HPDE6-E6E7 (cell line): ENCODE measurements around the gene TOP2B.

Experiments
- DNase-seq: peaks from one replicate; pipeline ENCODE4 v3.0.0; 2011; ENCODE audit warnings: missing footprints; ENCODE audit errors: extremely low spot score

The TOP2B gene

DNA sequence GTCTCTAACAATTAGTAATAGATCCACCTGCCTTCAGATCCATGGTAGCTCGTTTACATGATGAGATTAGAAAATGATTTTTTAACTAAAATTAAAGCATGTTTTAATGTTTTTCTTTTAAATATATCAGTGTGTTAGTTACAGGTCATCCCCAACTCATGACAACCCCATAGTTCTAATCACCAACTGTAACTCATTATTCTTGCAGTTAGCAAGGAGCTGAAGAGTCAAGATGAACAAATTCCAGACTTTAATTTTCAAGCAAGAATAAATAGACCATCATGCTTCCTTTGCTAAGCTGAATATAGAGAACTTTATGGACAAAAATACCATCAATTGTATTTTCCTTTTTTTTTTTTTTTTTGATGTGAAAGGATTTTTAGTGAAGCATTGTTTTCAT lies 101.1 kb downstream of the TOP2B start:
- DNase-seq: no peak

DNA sequence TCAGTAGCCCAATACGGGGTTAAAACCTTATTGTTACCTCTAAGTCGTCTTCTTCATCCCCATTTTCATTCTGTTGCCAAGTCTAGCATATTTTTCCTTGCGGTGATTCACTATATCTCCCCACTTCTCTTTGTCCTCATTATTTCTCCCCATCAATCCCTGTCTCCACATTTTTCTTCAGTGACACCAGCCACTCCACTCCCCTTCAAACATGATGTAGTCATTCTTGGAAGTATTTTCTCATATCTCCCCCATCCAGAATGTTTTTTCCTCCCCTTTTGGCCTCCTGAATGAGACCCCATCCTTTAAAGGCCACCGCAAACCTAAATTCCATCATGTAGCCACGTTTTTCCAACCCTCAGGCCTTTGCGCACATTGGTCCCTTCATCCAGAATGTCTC lies 105.9 kb downstream of the TOP2B start:
- DNase-seq: no peak

DNA sequence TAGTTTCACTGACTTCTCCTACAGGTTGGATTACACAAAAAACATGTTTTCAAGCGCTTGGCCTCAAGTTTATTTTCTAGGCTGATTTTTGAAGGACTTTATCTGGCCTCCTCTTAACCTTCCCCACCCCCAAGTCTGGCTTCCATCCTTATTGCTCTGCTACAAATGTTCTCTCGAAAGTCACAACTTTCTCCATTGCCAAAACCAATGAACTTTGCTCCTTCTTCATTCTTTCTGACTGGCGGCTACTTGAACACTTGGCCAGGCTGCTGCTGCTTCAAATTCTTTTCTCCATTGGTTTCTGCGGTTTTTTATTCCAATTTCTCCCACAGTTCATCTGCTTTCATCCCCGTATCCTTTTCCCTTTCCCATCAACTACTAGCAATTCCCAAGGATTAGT lies 106.6 kb downstream of the TOP2B start:
- no peak for DNase-seq

DNA sequence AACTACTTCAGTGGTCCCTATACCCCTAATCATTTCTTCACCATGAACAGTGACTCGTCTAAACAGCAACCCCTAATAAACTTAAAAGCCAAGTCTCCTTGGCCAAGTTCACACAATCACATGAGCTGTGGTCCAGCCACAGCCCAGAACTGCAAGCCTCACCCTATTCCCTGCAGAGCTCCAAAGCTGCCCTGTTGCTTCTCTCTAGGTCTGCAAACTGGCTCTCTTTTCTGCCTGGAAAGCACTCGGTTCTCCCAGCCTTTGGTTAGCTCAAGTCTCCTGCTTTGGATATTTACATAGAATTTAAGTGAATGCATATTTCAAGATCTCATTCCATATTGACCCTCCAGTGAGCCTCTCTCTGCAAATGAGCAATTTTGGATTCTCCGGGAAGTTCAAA lies 107.0 kb downstream of the TOP2B start:
- no peak for DNase-seq

DNA sequence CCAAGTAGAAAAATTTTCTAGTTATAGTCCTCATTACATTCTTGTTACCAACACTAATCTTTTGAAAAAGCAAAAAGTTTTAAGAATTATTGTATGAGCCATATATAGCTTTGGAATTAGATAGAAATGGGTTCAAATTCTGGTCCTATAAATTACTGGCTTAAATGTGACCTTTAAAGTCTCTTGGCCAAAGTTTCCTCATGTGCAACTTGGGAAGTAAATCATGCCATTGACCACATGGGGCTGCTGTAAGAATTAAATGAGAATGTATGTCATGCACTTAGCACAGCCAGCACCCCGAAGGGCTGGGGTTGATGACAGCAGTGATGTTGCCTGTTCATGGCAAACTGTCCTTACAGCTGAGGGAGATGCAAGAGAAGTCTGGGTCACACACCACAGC lies 108.3 kb downstream of the TOP2B start:
- no peak for DNase-seq

DNA sequence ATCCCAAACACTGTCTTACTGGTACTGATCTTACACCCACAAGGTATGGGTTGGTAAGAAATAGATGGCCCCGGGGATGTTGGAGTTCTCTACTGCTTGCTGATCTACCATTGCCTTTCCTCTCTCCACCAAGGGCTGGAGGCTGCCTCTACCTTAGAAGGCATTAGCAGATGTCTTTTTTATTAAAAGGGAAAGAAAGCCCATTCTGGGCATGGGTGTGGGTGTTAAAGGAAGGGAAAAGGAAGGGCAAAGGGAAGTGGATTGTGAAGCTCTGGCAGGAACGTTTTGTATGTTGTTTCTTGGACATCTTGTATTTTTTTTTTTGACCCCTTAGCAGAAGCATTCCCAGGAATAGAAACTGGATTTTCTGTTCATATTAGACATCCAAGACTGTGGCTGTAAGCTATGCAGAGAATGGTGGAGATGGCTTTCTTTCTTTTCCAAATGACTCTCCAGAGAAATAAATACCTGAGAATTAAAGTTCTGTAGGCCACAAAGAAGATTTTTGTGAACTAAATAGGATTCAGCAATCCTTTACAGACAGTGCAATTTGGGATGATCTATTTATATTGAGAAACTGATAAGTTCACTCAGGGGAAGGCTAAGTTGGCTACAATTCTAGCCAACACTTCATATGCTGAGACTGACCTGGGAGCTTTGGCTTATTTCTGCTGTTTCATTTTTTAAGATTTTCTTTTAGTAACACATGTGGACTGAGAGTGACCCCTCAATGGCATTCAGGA lies 108.8 kb downstream of the TOP2B start:
- DNase-seq: no peak

DNA sequence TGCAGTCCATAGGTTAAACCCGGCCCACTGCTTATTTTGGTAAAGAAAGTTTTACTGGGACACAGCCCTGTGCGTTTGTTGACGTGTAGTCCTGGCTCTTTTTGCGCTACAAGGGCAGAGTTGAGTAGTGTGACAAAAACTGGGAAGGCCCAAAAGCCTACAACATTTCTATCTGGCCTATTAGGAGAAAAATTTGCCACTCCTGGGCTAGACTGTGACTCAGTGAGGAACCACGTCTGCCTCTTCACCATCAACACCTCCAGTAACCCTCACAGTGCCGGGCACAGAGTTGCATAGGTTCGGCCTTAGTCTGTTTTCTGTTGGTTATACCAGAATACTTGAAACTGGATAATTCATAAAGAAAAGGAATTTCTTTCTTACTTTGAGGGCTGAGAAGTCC lies 110.3 kb downstream of the TOP2B start:
- no peak for DNase-seq

DNA sequence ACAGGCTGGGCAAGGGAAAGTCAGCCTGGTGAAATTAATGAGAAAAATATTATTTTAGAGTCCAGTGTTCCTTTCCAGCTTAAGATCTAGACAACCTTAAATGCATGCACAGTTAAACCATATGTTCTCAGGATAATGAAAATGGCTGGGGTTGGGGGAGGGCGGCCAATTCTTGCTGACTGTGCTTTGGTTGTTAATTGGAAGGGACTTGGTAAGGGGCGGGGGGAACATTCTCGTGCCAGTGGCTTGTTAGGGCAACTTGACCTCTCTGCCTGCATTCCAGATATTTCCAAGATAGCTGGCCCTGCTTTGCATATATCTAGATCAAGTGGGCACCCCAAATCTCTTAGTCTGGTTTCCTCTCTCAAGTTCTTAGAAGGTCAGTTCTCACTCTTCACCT lies 112.5 kb downstream of the TOP2B start:
- no peak for DNase-seq

DNA sequence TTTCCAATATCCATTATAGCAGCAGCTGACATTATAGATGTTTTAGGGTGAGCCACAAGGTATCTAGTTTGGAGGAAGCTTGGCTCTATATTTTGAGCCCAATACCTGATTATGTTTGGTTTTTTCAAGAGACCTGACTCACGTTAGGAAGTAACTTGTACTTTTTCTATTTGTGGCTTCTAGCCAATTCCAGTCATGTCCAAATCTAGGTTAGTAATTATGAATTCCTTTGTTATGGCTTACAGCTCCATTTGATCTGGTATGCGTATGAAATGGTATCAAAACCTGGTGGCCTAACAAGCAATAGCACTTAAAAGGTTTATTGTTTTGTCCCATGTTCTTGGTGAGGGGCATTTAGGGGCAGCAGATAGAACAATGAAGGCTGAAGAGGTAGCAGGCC lies 115.9 kb downstream of the TOP2B start:
- DNase-seq: no peak

DNA sequence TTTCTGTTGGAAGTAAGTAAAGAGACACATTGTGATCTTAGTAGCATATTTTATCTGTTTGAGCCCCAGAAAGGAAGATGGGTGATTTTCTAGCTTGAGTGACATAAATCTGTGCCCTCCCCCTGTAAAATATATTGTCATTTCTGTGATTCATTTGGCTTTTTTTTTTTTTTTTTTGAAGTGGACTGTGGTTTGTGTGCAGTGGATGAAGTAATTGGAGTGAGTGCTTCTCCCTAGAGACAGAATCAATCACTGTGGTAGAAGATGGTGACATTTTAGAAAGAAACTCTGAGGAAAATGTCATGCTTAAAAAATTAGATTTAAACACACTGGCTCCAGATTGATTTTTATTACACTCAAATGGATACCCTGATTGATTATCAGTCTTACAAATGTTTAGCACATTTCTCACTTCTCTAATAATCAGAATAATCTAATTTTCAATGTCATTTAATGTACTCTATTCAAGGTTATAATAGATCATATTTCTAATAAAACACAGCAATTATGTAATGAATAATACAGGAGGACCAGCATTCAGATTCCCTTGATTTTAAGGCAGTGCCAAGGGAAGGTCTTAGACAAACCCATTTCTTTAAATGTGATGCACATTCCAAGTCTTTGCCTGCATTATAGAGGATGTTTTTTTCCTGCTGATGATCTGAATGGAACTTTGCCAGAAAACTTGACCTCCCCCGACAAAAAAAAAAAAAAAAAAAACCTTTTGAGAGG lies 116.6 kb downstream of the TOP2B start:
- DNase-seq: no peak
